Epithelial cell of esophagus (primary cell): ENCODE measurements around the gene FURIN.
"Not testable (repeated sequence)": the region's sequence is repeated elsewhere in the genome, so short reads cannot be mapped to it uniquely, and the experiment has no call there.

Experiments used
- DNase-seq: peaks from one replicate; pipeline ENCODE4 v3.0.0; 2010; ENCODE audit warnings: low read depth
- H3K4me3 ChIP-seq: 2 replicates; pipeline ENCODE4 v1.5.1; 2011; ENCODE audit warnings: mild to moderate bottlenecking, low read length, control low read depth
- CTCF ChIP-seq: IDR thresholded peaks from 2 replicates; pipeline ENCODE4 v1.5.1; 2011; ENCODE audit warnings: low read depth, mild to moderate bottlenecking, low read length, control low read depth, inconsistent platforms; ENCODE audit not compliant: insufficient read depth; ENCODE audit errors: missing control alignments

The FURIN gene

GRCh38 chr15:90924375-90924774 is 56.0 kb downstream of the FURIN start:
- H3K4me3 ChIP-seq, result no peak overlapping the region
- no peak for DNase-seq
- no peak for TF ChIP-seq CTCF

GRCh38 chr15:90926766-90927165 is 58.4 kb downstream of the FURIN start:
- not testable (repeated sequence) for DNase-seq, H3K4me3 ChIP-seq

- H3K4me3 ChIP-seq, DNase-seq: not testable (repeated sequence)
Measured at GRCh38 chr15:90928106-90928505, 59.7 kb downstream of the FURIN start.

GRCh38 chr15:90929246-90930019 is 61.0 kb downstream of the FURIN start:
- peak overlapping the region; percentile 72 for H3K4me3 ChIP-seq
- no peak for DNase-seq
- TF ChIP-seq CTCF, result no peak

GRCh38 chr15:90930861-90931574 is 62.6 kb downstream of the FURIN start:
- no peak for TF ChIP-seq CTCF
- peak overlapping the region; percentile 97 for H3K4me3 ChIP-seq
- no peak for DNase-seq

GRCh38 chr15:90931575-90931827 is 63.1 kb downstream of the FURIN start:
- no peak for TF ChIP-seq CTCF
- peak overlapping the region; percentile 97 for H3K4me3 ChIP-seq
- no peak for DNase-seq

GRCh38 chr15:90931828-90932659 is 63.7 kb downstream of the FURIN start, which contains the start of gene HDDC3:
Gene HDDC3 (minus strand): TSS chr15:90932549. CDS start chr15:90932540, 9 bp downstream.
- peak; percentile 89 for DNase-seq
- H3K4me3 ChIP-seq, result peak within 1 kb of the TSS; percentile 97
- peak; percentile 81 for TF ChIP-seq CTCF
